A673 (cell line): ENCODE measurements around the gene CYP4V2. TPM values are rescaled to one million over a fixed set of nuclear protein-coding genes. Genes with fewer than 3 reads are reported as not detected.

Experiments
- BruUV-seq: library from RNA; stranded (reverse); fragments of 400-500 nt; replicated peaks from 2 replicates; lab custom pipeline; 2021; lab: Mats Ljungman, UMichigan
- CTCF ChIA-PET: fragments of 300-600 bp; sonication (Branson Sonifier 250); formaldehyde crosslinking; loops from one replicate; lab custom pipeline; 2022; ENCODE audit warnings: antibody characterized with exemption; lab: Charles Lee
- POLR2A ChIA-PET: fragments of 300-600 bp; sonication (Branson Sonifier 250); formaldehyde crosslinking; loops from one replicate; lab custom pipeline; 2022; ENCODE audit warnings: antibody characterized with exemption; ENCODE audit not compliant: low non-redundant PET; lab: Charles Lee
- DNase-seq: peaks from one replicate; pipeline ENCODE4 v3.0.0-alpha.2; 2015; ENCODE audit warnings: low spot score
- H3K27ac ChIP-seq: fragments of 200-600 bp; sonication (generic); 2 replicates; pipeline ENCODE4 v1.5.1; 2016; ENCODE audit warnings: mixed run types, low read depth, mild to moderate bottlenecking, mixed read lengths, antibody characterized with exemption, low read length; ENCODE audit not compliant: poor library complexity, severe bottlenecking
- H3K27me3 ChIP-seq: fragments of 200-600 bp; sonication (generic); replicated peaks from 2 replicates; pipeline ENCODE4 v1.6.1; 2017; ENCODE audit warnings: mixed run types, low read depth, mild to moderate bottlenecking, mixed read lengths, antibody characterized with exemption, low read length; ENCODE audit not compliant: insufficient read depth, poor library complexity
- H3K36me3 ChIP-seq: fragments of 200-600 bp; sonication (generic); 2 replicates; pipeline ENCODE4 v1.6.1; 2016; ENCODE audit warnings: mixed run types, mild to moderate bottlenecking, mixed read lengths, antibody characterized with exemption, low read length; ENCODE audit not compliant: insufficient read depth, poor library complexity, severe bottlenecking
- H3K4me1 ChIP-seq: fragments of 200-600 bp; sonication (generic); 2 replicates; pipeline ENCODE4 v1.6.1; 2017; ENCODE audit warnings: mixed run types, mild to moderate bottlenecking, mixed read lengths, antibody characterized with exemption, low read length; ENCODE audit not compliant: insufficient read depth, poor library complexity, severe bottlenecking
- H3K4me3 ChIP-seq: fragments of 200-600 bp; sonication (generic); 2 replicates; pipeline ENCODE4 v1.5.1; 2016; ENCODE audit warnings: low read depth, mixed run types, mild to moderate bottlenecking, mixed read lengths, low read length; ENCODE audit not compliant: poor library complexity, severe bottlenecking
- H3K9me3 ChIP-seq: fragments of 200-600 bp; sonication (generic); 2 replicates; pipeline ENCODE4 v1.6.1; 2016; ENCODE audit warnings: mixed run types, low read depth, mild to moderate bottlenecking, mixed read lengths, antibody characterized with exemption, low read length; ENCODE audit not compliant: poor library complexity, severe bottlenecking
- CTCF ChIP-seq: fragments of 300-800, 200-600 bp; sonication (generic); conservative IDR thresholded peaks from 2 replicates; pipeline ENCODE4 v1.5.1; 2017; ENCODE audit warnings: low read depth, mild to moderate bottlenecking, antibody characterized with exemption, low read length, moderate library complexity, mixed read lengths
- EZH2 ChIP-seq: fragments of 200-600 bp; sonication (generic); IDR thresholded peaks from 2 replicates; pipeline ENCODE4 v1.6.1; 2017; ENCODE audit warnings: borderline replicate concordance, low read depth, mild to moderate bottlenecking, mixed read lengths, antibody characterized with exemption, low read length; ENCODE audit not compliant: poor library complexity, severe bottlenecking
- intact Hi-C: fragments of 100-400 bp; cut with micrococcal nuclease; formaldehyde crosslinking; loops from one replicate; pipeline ENCODE4 v1.10.0; 2022; ENCODE audit not compliant: unreplicated experiment
- total RNA-seq: library from RNA; stranded (reverse); gene quantifications from 2 replicates; pipeline ENCODE4 v1.2.3, GENCODE V29; 2021

Gene CYP4V2
- total RNA-seq, 1 experiment from 2014 or later, result 14.3 TPM

GRCh38 chr4:186249785-186250754 lies 58.7 kb downstream of the CYP4V2 start:
- TF ChIP-seq EZH2 (no peak), CTCF (no peak)
- H3K27ac ChIP-seq, result no peak overlapping the region
- no TSS peak for BruUV-seq

GRCh38 chr4:186250760-186251159 lies 59.4 kb downstream of the CYP4V2 start:
- POLR2A ChIA-PET, result no interaction called here
- Histone ChIP-seq H3K9me3 (no peaks in the 10 kb centered on the region), H3K4me1 (no peaks in the 10 kb centered on the region), H3K27me3 (no peaks in the 10 kb centered on the region), H3K4me3 (no peak overlapping the region), H3K27ac (no peak overlapping the region), H3K36me3 (no peaks in the 10 kb centered on the region)
- intact Hi-C loops, result no loop called here
- no TSS peak for BruUV-seq
- TF ChIP-seq EZH2 (no peak), CTCF (no peak)
- DNase-seq, result no peak
- CTCF ChIA-PET, result no interaction called here

More at GRCh38 chr4:186249785-186250754, 58.7 kb downstream of the CYP4V2 start:
- no peaks in the 10 kb centered on the region for H3K4me1 ChIP-seq
- ChIA-PET CTCF (no interaction called here), POLR2A (no interaction called here)
- intact Hi-C loops, result no loop called here
- DNase-seq, result no peak
- no peaks in the 10 kb centered on the region for H3K27me3 ChIP-seq
- H3K36me3 ChIP-seq, result no peaks in the 10 kb centered on the region
- H3K9me3 ChIP-seq, result no peaks in the 10 kb centered on the region
- H3K4me3 ChIP-seq, result no peak overlapping the region

GRCh38 chr4:186255122-186255521 lies 63.8 kb downstream of the CYP4V2 start:
- TF ChIP-seq CTCF (no peak), EZH2 (no peak)
- Histone ChIP-seq H3K27ac (no peak overlapping the region), H3K36me3 (no peaks in the 10 kb centered on the region), H3K4me1 (no peaks in the 10 kb centered on the region), H3K27me3 (no peaks in the 10 kb centered on the region), H3K4me3 (no peak overlapping the region), H3K9me3 (no peaks in the 10 kb centered on the region)
- intact Hi-C loops, result no loop called here
- ChIA-PET POLR2A (no interaction called here), CTCF (no interaction called here)
- no TSS peak for BruUV-seq
- no peak for DNase-seq
